Esophagus (tissue), 2 donors: ENCODE results near the gene TTC13. TPM values are rescaled to one million over a fixed set of nuclear protein-coding genes. Genes with fewer than 3 reads are reported as not detected.
A peak's percentile ranks its signal among the peaks of the same experiment; 100 is the strongest.
"Not testable (repeated sequence)": the region's sequence is repeated elsewhere in the genome, so short reads cannot be mapped to it uniquely, and the experiment has no call there.

ENCODE experiments used
- H3K27ac ChIP-seq, 2 donors: one replicate each; pipeline ENCODE4 v1.5.1; 2013; ENCODE audit warnings: low read depth in 2 of 2, mild to moderate bottlenecking in 2 of 2, inconsistent platforms in 1 of 2, low read length in 1 of 2, moderate library complexity in 1 of 2
- H3K27me3 ChIP-seq, 2 donors: one replicate each; pipeline ENCODE4 v1.6.1; 2013; ENCODE audit warnings: low read length in 2 of 2, control low read depth in 1 of 2, mild to moderate bottlenecking in 1 of 2; ENCODE audit not compliant: insufficient read depth in 2 of 2, control insufficient read depth in 1 of 2
- H3K36me3 ChIP-seq, 2 donors: one replicate each; pipeline ENCODE4 v1.6.1; 2013; ENCODE audit warnings: low read length in 1 of 2; ENCODE audit not compliant: control insufficient read depth in 2 of 2, insufficient read depth in 2 of 2
- H3K4me1 ChIP-seq, 2 donors: one replicate each; pipeline ENCODE4 v1.6.1; 2013; ENCODE audit warnings: low read length in 1 of 2; ENCODE audit not compliant: control insufficient read depth in 2 of 2, insufficient read depth in 2 of 2
- H3K4me3 ChIP-seq, 2 donors: one replicate each; pipeline ENCODE4 v1.5.1; 2013; ENCODE audit warnings: low read length in 2 of 2, mild to moderate bottlenecking in 2 of 2, low read depth in 1 of 2, moderate library complexity in 1 of 2
- H3K9me3 ChIP-seq, 2 donors: one replicate each; pipeline ENCODE4 v1.6.1; 2013; ENCODE audit warnings: mild to moderate bottlenecking in 2 of 2, low read depth in 1 of 2, low read length in 1 of 2, moderate library complexity in 1 of 2; ENCODE audit not compliant: control insufficient read depth in 2 of 2, insufficient read depth in 1 of 2
- WGBS, 2 donors: extraction: QIAGEN DNeasy Blood & Tissue Kit; methylation state at CpG; one replicate each; pipeline ENCODE4 v1.1.7; 2013; 5-methylcytosine and 5-hydroxymethylcytosine counted together
- polyA plus RNA-seq, 2 donors: library from polyadenylated mRNA; stranded (reverse); fragments of 200-250 nt; gene quantifications; one replicate each; pipeline ENCODE4 v1.2.3, GENCODE V29; 2013
- donor health status: healthy with polysubstance abuse.
- donor health status: Bipolar disorder and iron deficiency.

The TTC13 gene
- polyA plus RNA-seq, 2 donors: 5.0 to 7.6 TPM

- WGBS, 2 donors: 90 to 93% methylated on average over 1 of the region's 1 CpG
- Histone ChIP-seq H3K4me3 (no peak overlapping the region), H3K36me3 (peaks cover 26 to 31% of the 10 kb centered on the region in 2 donors)
Observed at GRCh38 chr1:230994860-230995259, 16.2 kb upstream of the TTC13 start.

GRCh38 chr1:230992100-230992774, 13.6 kb upstream of the TTC13 start:
- H3K36me3 ChIP-seq: peaks cover 8 to 14% of the 10 kb centered on the region in 2 donors
- H3K27ac ChIP-seq: no peak overlapping the region

More at GRCh38 chr1:230994860-230995259, 16.2 kb upstream of the TTC13 start:
- no peaks in the 10 kb centered on the region for H3K4me1 ChIP-seq
- no peak overlapping the region for H3K27ac ChIP-seq
- no peaks in the 10 kb centered on the region for H3K27me3 ChIP-seq
- no peaks in the 10 kb centered on the region for H3K9me3 ChIP-seq

GRCh38 chr1:230987448-230987847, 8.8 kb upstream of the TTC13 start:
- Histone ChIP-seq H3K4me1 (no peaks in the 10 kb centered on the region), H3K27me3 (no peaks in the 10 kb centered on the region), H3K9me3 (no peaks in the 10 kb centered on the region), H3K4me3 (no peak overlapping the region), H3K27ac (no peak overlapping the region), H3K36me3 (peaks cover 2 to 9% of the 10 kb centered on the region in 2 donors)
- 91 to 92% methylated on average over 3 of the region's 3 CpGs for WGBS, 2 donors

More at GRCh38 chr1:230992100-230992774, 13.6 kb upstream of the TTC13 start:
- no peaks in the 10 kb centered on the region for H3K4me1 ChIP-seq
- H3K4me3 ChIP-seq: no peak overlapping the region
- H3K9me3 ChIP-seq: no peaks in the 10 kb centered on the region
- no peaks in the 10 kb centered on the region for H3K27me3 ChIP-seq
- WGBS, 2 donors: 71 to 74% methylated on average over 7 of the region's 7 CpGs

GRCh38 chr1:230986976-230987375, 8.3 kb upstream of the TTC13 start:
- Histone ChIP-seq H3K9me3 (no peaks in the 10 kb centered on the region), H3K4me1 (no peaks in the 10 kb centered on the region), H3K27ac (no peak overlapping the region), H3K36me3 (peaks cover 2 to 6% of the 10 kb centered on the region in 2 donors), H3K27me3 (no peaks in the 10 kb centered on the region), H3K4me3 (no peak overlapping the region)
- 78 to 79% methylated on average over 7 of the region's 7 CpGs for WGBS, 2 donors

- no peaks in the 10 kb centered on the region for H3K4me1 ChIP-seq
- no peak overlapping the region for H3K27ac ChIP-seq
- peaks cover 2 to 3% of the 10 kb centered on the region in 2 donors for H3K36me3 ChIP-seq
- H3K4me3 ChIP-seq: no peak overlapping the region
- no peaks in the 10 kb centered on the region for H3K9me3 ChIP-seq
- no peaks in the 10 kb centered on the region for H3K27me3 ChIP-seq
- WGBS, 2 donors: 91 to 97% methylated on average over 6 of the region's 6 CpGs
Observed at GRCh38 chr1:230985711-230986110, 7.0 kb upstream of the TTC13 start.

- WGBS, 2 donors: 61 to 79% methylated on average over 10 of the region's 10 CpGs
- not testable (repeated sequence) for H3K27me3 ChIP-seq, H3K27ac ChIP-seq, H3K4me1 ChIP-seq, H3K36me3 ChIP-seq, H3K9me3 ChIP-seq, H3K4me3 ChIP-seq
Observed at GRCh38 chr1:230984622-230985515, 6.2 kb upstream of the TTC13 start.

- no peaks in the 10 kb centered on the region for H3K9me3 ChIP-seq
- H3K27me3 ChIP-seq: no peaks in the 10 kb centered on the region
- no peak overlapping the region for H3K4me3 ChIP-seq
- H3K36me3 ChIP-seq: peaks cover 0 to 3% of the 10 kb centered on the region in 2 donors
- 88 to 91% methylated on average over 5 of the region's 5 CpGs for WGBS, 2 donors
- no peaks in the 10 kb centered on the region for H3K4me1 ChIP-seq
- no peak overlapping the region for H3K27ac ChIP-seq
Observed at GRCh38 chr1:230983811-230984210, 5.2 kb upstream of the TTC13 start.

GRCh38 chr1:230982696-230983095, 4.0 kb upstream of the TTC13 start:
- 78 to 82% methylated on average over 4 of the region's 4 CpGs for WGBS, 2 donors

GRCh38 chr1:230979952-230980351, 1.3 kb upstream of the TTC13 start:
- 43 to 51% methylated on average over 4 of the region's 4 CpGs for WGBS, 2 donors
- peak overlapping the region in 1 of 2 donors; percentile 98 for H3K4me3 ChIP-seq
- H3K27ac ChIP-seq: no peak overlapping the region
- H3K4me1 ChIP-seq: no peaks in the 10 kb centered on the region
- no peaks in the 10 kb centered on the region for H3K27me3 ChIP-seq
- H3K36me3 ChIP-seq: peaks cover 0 to 6% of the 10 kb centered on the region in 2 donors
- H3K9me3 ChIP-seq: no peaks in the 10 kb centered on the region

More at GRCh38 chr1:230982696-230983095, 4.0 kb upstream of the TTC13 start:
- no peaks in the 10 kb centered on the region for H3K4me1 ChIP-seq
- H3K27ac ChIP-seq: no peak overlapping the region
- no peaks in the 10 kb centered on the region for H3K9me3 ChIP-seq
- peaks cover 0 to 3% of the 10 kb centered on the region in 2 donors for H3K36me3 ChIP-seq
- H3K27me3 ChIP-seq: no peaks in the 10 kb centered on the region
- H3K4me3 ChIP-seq: no peak overlapping the region
